H9 (cell line): Measurements from ENCODE around the gene GBGT1. TPM values are rescaled to one million over a fixed set of nuclear protein-coding genes. Genes with fewer than 3 reads are reported as not detected.

ENCODE experiments used
- DNase-seq: peaks from one replicate; pipeline ENCODE4 v3.0.0-alpha.2; 2017
- H2AFZ ChIP-seq: one replicate; pipeline ENCODE4 v1.6.1; 2013; ENCODE audit warnings: mild to moderate bottlenecking, low read length, control low read depth, moderate library complexity
- H2AK5ac ChIP-seq: 2 replicates; pipeline ENCODE4 v1.6.1; 2013; ENCODE audit warnings: low read length, control low read depth, mixed read lengths; ENCODE audit not compliant: insufficient read length
- H2BK120ac ChIP-seq: one replicate; pipeline ENCODE4 v1.6.1; 2013; ENCODE audit warnings: low read depth, mild to moderate bottlenecking, low read length, control low read depth, inconsistent platforms; ENCODE audit not compliant: poor library complexity, severe bottlenecking
- H2BK12ac ChIP-seq: 2 replicates; pipeline ENCODE4 v1.6.1; 2013; ENCODE audit warnings: low read length, control low read depth, mixed read lengths, low read depth; ENCODE audit not compliant: insufficient read length
- H2BK15ac ChIP-seq: 2 replicates; pipeline ENCODE4 v1.6.1; 2013; ENCODE audit warnings: low read depth, low read length, control low read depth
- H2BK20ac ChIP-seq: one replicate; pipeline ENCODE4 v1.6.1; 2013; ENCODE audit warnings: low read depth, mild to moderate bottlenecking, low read length, control low read depth, inconsistent platforms; ENCODE audit not compliant: poor library complexity, severe bottlenecking
- H2BK5ac ChIP-seq: 2 replicates; pipeline ENCODE4 v1.6.1; 2013; ENCODE audit warnings: low read length, control low read depth, mixed read lengths; ENCODE audit not compliant: insufficient read length
- H3K14ac ChIP-seq: 2 replicates; pipeline ENCODE4 v1.6.1; 2013; ENCODE audit warnings: low read length, control low read depth; ENCODE audit not compliant: insufficient read depth
- H3K18ac ChIP-seq: 2 replicates; pipeline ENCODE4 v1.6.1; 2013; ENCODE audit warnings: low read depth, mild to moderate bottlenecking, mixed read lengths, low read length, control low read depth; ENCODE audit not compliant: insufficient read length
- H3K23ac ChIP-seq: 2 replicates; pipeline ENCODE4 v1.6.1; 2013; ENCODE audit warnings: low read length, control low read depth, mixed read lengths, low read depth; ENCODE audit not compliant: insufficient read length
- H3K23me2 ChIP-seq: 2 replicates; pipeline ENCODE4 v1.6.1; 2013; ENCODE audit warnings: low read depth, mild to moderate bottlenecking, mixed read lengths, low read length, control low read depth; ENCODE audit not compliant: insufficient read length, poor library complexity, severe bottlenecking
- H3K27ac ChIP-seq: 2 replicates; pipeline ENCODE4 v1.5.1; 2013; ENCODE audit warnings: low read length, control low read depth, mixed read lengths, low read depth; ENCODE audit not compliant: insufficient read length
- H3K27me3 ChIP-seq: 2 replicates; pipeline ENCODE4 v1.6.1; 2013; ENCODE audit warnings: low read length, control low read depth, inconsistent platforms; ENCODE audit not compliant: insufficient read depth
- H3K4ac ChIP-seq: 2 replicates; pipeline ENCODE4 v1.6.1; 2013; ENCODE audit warnings: low read depth, mild to moderate bottlenecking, control low read depth, inconsistent platforms, low read length, moderate library complexity
- H3K4me1 ChIP-seq: 2 replicates; pipeline ENCODE4 v1.6.1; 2013; ENCODE audit warnings: low read length, control low read depth, inconsistent platforms; ENCODE audit not compliant: insufficient read depth
- H3K4me2 ChIP-seq: 2 replicates; pipeline ENCODE4 v1.6.1; 2013; ENCODE audit warnings: low read length, control low read depth, mixed read lengths; ENCODE audit not compliant: insufficient read length, insufficient read depth
- H3K56ac ChIP-seq: 2 replicates; pipeline ENCODE4 v1.6.1; 2013; ENCODE audit warnings: low read depth, mild to moderate bottlenecking, mixed read lengths, low read length, control low read depth; ENCODE audit not compliant: insufficient read length
- H3K79me1 ChIP-seq: 2 replicates; pipeline ENCODE4 v1.6.1; 2013; ENCODE audit warnings: low read depth, mild to moderate bottlenecking, moderate library complexity, low read length, control low read depth, inconsistent platforms; ENCODE audit not compliant: insufficient read depth, poor library complexity, severe bottlenecking
- H3K79me2 ChIP-seq: 2 replicates; pipeline ENCODE4 v1.6.1; 2013; ENCODE audit warnings: low read length, control low read depth, inconsistent platforms; ENCODE audit not compliant: insufficient read depth
- H3K9ac ChIP-seq: 2 replicates; pipeline ENCODE4 v1.6.1; 2013; ENCODE audit warnings: low read length, control low read depth, mixed read lengths; ENCODE audit not compliant: insufficient read length; ENCODE audit errors: extremely low read depth
- H3K9me3 ChIP-seq: one replicate; pipeline ENCODE4 v1.6.1; 2013; ENCODE audit warnings: low read depth, low read length, inconsistent platforms; ENCODE audit not compliant: control insufficient read depth
- H3T11ph ChIP-seq: one replicate; pipeline ENCODE4 v1.6.1; 2013; ENCODE audit warnings: mild to moderate bottlenecking, low read length, control low read depth, inconsistent platforms
- H4K20me1 ChIP-seq: one replicate; pipeline ENCODE4 v1.6.1; 2013; ENCODE audit not compliant: control insufficient read depth, insufficient read length, insufficient read depth
- H4K5ac ChIP-seq: 2 replicates; pipeline ENCODE4 v1.6.1; 2013; ENCODE audit warnings: low read depth, mild to moderate bottlenecking, mixed read lengths, low read length, control low read depth; ENCODE audit not compliant: insufficient read length
- H4K8ac ChIP-seq: replicated peaks from 2 replicates; pipeline ENCODE4 v1.6.1; 2013; ENCODE audit warnings: low read length, control low read depth, mixed read lengths, low read depth; ENCODE audit not compliant: insufficient read length
- H4K91ac ChIP-seq: 2 replicates; pipeline ENCODE4 v1.6.1; 2013; ENCODE audit warnings: low read depth, mild to moderate bottlenecking, moderate library complexity, mixed read lengths, low read length, control low read depth; ENCODE audit not compliant: insufficient read length
- H3K27ac Mint-ChIP-seq, 3 experiments: 2 replicates in 2 of 3; 3 replicates in 1 of 3; pipeline ENCODE4 v1.8.0; 2020 to 2021; ENCODE audit warnings: mixed read lengths in 3 of 3, mild to moderate bottlenecking in 1 of 3, moderate library complexity in 1 of 3
- H3K27me3 Mint-ChIP-seq: 2 replicates; pipeline ENCODE4 v1.8.0; 2021; ENCODE audit warnings: low read depth, mild to moderate bottlenecking, moderate library complexity, mixed read lengths
- H3K36me3 Mint-ChIP-seq, 3 experiments: 2 replicates in 2 of 3; 3 replicates in 1 of 3; pipeline ENCODE4 v1.8.0; 2020 to 2021; ENCODE audit warnings: low read depth in 3 of 3, mixed read lengths in 3 of 3; ENCODE audit not compliant: insufficient read depth in 1 of 3
- H3K4me1 Mint-ChIP-seq, 2 experiments: 2 replicates each; pipeline ENCODE4 v1.8.0; 2020; ENCODE audit warnings: mixed read lengths in 2 of 2
- H3K4me3 Mint-ChIP-seq, 2 experiments: 2 replicates in 1 of 2; 3 replicates in 1 of 2; pipeline ENCODE4 v1.8.0; 2020 to 2021; ENCODE audit warnings: mild to moderate bottlenecking in 2 of 2, mixed read lengths in 2 of 2, moderate library complexity in 1 of 2
- H3K9me3 Mint-ChIP-seq, 2 experiments: 2 replicates in 1 of 2; 3 replicates in 1 of 2; pipeline ENCODE4 v1.8.0; 2020; ENCODE audit warnings: mild to moderate bottlenecking in 2 of 2, mixed read lengths in 2 of 2, moderate library complexity in 1 of 2
- CTCF ChIP-seq: fragments of 200-600 bp; sonication (generic); conservative IDR thresholded peaks from 3 replicates; pipeline ENCODE4 v1.8.0; 2021; ENCODE audit warnings: antibody characterized with exemption, mild to moderate bottlenecking
- WGBS: extraction: QIAGEN DNeasy Blood & Tissue Kit; methylation state at CpG from one replicate; pipeline ENCODE4 v1.1.7; 2013; ENCODE audit warnings: missing lambda C conversion rate, low lambda C conversion rate, mixed read lengths; ENCODE audit not compliant: insufficient read length; ENCODE audit errors: extremely low coverage; 5-methylcytosine and 5-hydroxymethylcytosine counted together
- total RNA-seq: library from RNA; stranded (reverse); gene quantifications from 2 replicates; pipeline ENCODE4 v1.2.1, GENCODE V29; 2021

GBGT1 gene
- total RNA-seq, 1 experiment from 2014 or later: 9.3 TPM

- H3K27ac Mint-ChIP-seq: no peak overlapping the region
These were observed 41.7 kb downstream of the GBGT1 start for GRCh38 chr9:133121915-133122550.

More at GRCh38 chr9:133121915-133122550, 41.7 kb downstream of the GBGT1 start:
- no peak for DNase-seq
- H3K4me1 Mint-ChIP-seq: peaks cover 9 to 29% of the 10 kb centered on the region in 2 experiments
- H3K27me3 Mint-ChIP-seq: peaks cover 60% of the 10 kb centered on the region
- no peaks in the 10 kb centered on the region for H3K9me3 Mint-ChIP-seq
- Histone ChIP-seq H2AK5ac (no peak overlapping the region), H4K20me1 (peaks cover 8% of the 10 kb centered on the region), H4K8ac (no peak overlapping the region), H4K91ac (no peak overlapping the region), H3K18ac (no peak overlapping the region), H4K5ac (no peak overlapping the region), H3K4me1 (peaks cover 3% of the 10 kb centered on the region; the same call in 1 of the 2 replicates), H2BK20ac (no peak overlapping the region), H2BK15ac (no peak overlapping the region), H3T11ph (no peak overlapping the region), H3K9ac (no peak overlapping the region), H3K14ac (no peak overlapping the region), H2BK12ac (no peak overlapping the region), H3K79me2 (no peaks in the 10 kb centered on the region), H3K27ac (no peak overlapping the region), H3K56ac (no peak overlapping the region), H3K23me2 (peaks cover 9% of the 10 kb centered on the region), H2BK120ac (no peak overlapping the region), H3K27me3 (peaks cover 8% of the 10 kb centered on the region; the same call in 1 of the 2 replicates), H2BK5ac (no peak overlapping the region), H2AFZ (no peak overlapping the region), H3K4ac (no peak overlapping the region), H3K79me1 (no peaks in the 10 kb centered on the region), H3K4me2 (no peak overlapping the region), H3K9me3 (no peaks in the 10 kb centered on the region), H3K23ac (no peak overlapping the region)
- H3K4me3 Mint-ChIP-seq: peak overlapping the region; percentile 41 to 72; a peak in 3 of 5 replicates
- no peaks in the 10 kb centered on the region; a peak in 1 of 7 replicates for H3K36me3 Mint-ChIP-seq
- TF ChIP-seq CTCF: no peak
- WGBS: no CpG with 5 or more reads among the region's 8 CpGs
